Gastroesophageal sphincter (tissue), 4 donors: ENCODE data around the gene NUCB1. TPM values are rescaled to one million over a fixed set of nuclear protein-coding genes. Genes with fewer than 3 reads are reported as not detected.
"Not testable (repeated sequence)": the region's sequence is repeated elsewhere in the genome, so short reads cannot be mapped to it uniquely, and the experiment has no call there.

Experiments
- ATAC-seq: fragments of 150-250 bp; one replicate; pipeline ENCODE4 v1.9.1; 2016; ENCODE audit warnings: mild to moderate bottlenecking, moderate library complexity
- H3K27ac ChIP-seq, 4 donors: fragments of 200-600 bp; sonication (generic) in 3 of 4; 1 replicate in 3 of 4; 2 replicates in 1 of 4; pipeline ENCODE4 v1.5.1; 2016 to 2019
- H3K27me3 ChIP-seq: fragments of 200-600 bp; sonication (generic); one replicate; pipeline ENCODE4 v1.5.1; 2019
- H3K36me3 ChIP-seq, 2 donors: fragments of 200-600 bp; sonication (generic); one replicate each; pipeline ENCODE4 v1.5.1; 2019; ENCODE audit warnings: control low read depth in 1 of 2
- H3K4me1 ChIP-seq, 3 donors: fragments of 200-600 bp; sonication (generic); 1 replicate in 2 of 3; 2 replicates in 1 of 3; pipeline ENCODE4 v1.5.1; 2016 to 2019; ENCODE audit warnings: control low read depth in 2 of 3
- H3K4me3 ChIP-seq, 2 donors: fragments of 200-600 bp; sonication (generic); one replicate each; pipeline ENCODE4 v1.5.1; 2019; ENCODE audit warnings: mild to moderate bottlenecking in 1 of 2, moderate library complexity in 1 of 2
- H3K9me3 ChIP-seq, 3 donors: fragments of 200-600 bp; sonication (generic); one replicate each; pipeline ENCODE4 v1.5.1; 2017 to 2019; ENCODE audit warnings: control low read depth in 2 of 3
- EP300 ChIP-seq: sonication (generic); formaldehyde crosslinking; IDR thresholded peaks from one replicate; pipeline ENCODE4 v1.6.1; 2017; ENCODE audit warnings: antibody characterized with exemption, mild to moderate bottlenecking
- POLR2A ChIP-seq, 2 donors: fragments of 450-650 bp; IDR thresholded peaks; one replicate each; pipeline ENCODE4 v1.6.1; 2017; ENCODE audit warnings: antibody characterized with exemption in 2 of 2, mild to moderate bottlenecking in 2 of 2, moderate library complexity in 1 of 2
- POLR2AphosphoS5 ChIP-seq: sonication (generic); formaldehyde crosslinking; IDR thresholded peaks from one replicate; pipeline ENCODE4 v1.6.1; 2017; ENCODE audit warnings: antibody characterized with exemption
- WGBS, 2 donors: methylation state at CpG; one replicate each; pipeline ENCODE4 v1.1.5; 2018; ENCODE audit warnings: low coverage in 1 of 2; 5-methylcytosine and 5-hydroxymethylcytosine counted together
- total RNA-seq, 4 donors: library from RNA; depleted of rRNA; stranded (reverse); fragments of >200 nt; gene quantifications; one replicate each; pipeline ENCODE4 v1.1.0, GENCODE V29; 2016
- TF ChIP-seq, protein P1 (sequence below), 4 experiments: fragments of 200-600 bp in 2 of 4; fragments of 450-650 bp in 2 of 4; sonication (generic) in 1 of 4; IDR thresholded peaks; one replicate each; pipeline ENCODE4 v1.5.1; 2017 to 2019; ENCODE audit warnings: antibody characterized with exemption in 4 of 4, mild to moderate bottlenecking in 2 of 4, moderate library complexity in 2 of 4

NUCB1 gene
- total RNA-seq, 4 donors from 2014 or later = 188 to 326 (median 279) TPM

DNA sequence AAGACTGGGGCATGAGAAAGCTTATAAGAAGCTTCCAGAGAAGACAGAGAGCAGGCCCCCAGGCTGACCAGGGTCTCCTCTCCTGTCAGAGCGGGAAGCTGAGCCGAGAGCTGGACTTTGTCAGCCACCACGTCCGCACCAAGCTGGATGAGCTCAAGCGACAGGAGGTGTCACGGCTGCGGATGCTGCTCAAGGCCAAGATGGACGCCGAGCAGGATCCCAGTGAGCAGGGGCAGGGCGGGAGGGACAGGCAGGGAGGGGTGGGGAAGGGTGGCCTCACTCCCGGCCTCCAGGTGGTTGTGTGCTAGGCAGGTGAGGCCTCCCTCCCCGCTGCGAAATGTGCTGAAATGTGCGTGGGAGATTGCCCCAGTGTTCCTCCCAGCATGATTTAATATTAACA is 5.6 kb downstream of the NUCB1 start:
- no peak overlapping the region for H3K27ac ChIP-seq
- H3K9me3 ChIP-seq = no peaks in the 10 kb centered on the region
- H3K4me1 ChIP-seq = peaks cover 0 to 29% (median 20%) of the 10 kb centered on the region in 3 donors
- peaks cover 0 to 72% of the 10 kb centered on the region in 2 donors for H3K36me3 ChIP-seq
- H3K27me3 ChIP-seq = no peaks in the 10 kb centered on the region
- TF ChIP-seq EP300 = no peak
- no peak for TF ChIP-seq POLR2A (IDR thresholded peaks at IDR 0.05)
- TF ChIP-seq POLR2AphosphoS5 = no peak
- TF ChIP-seq, protein P1, sequence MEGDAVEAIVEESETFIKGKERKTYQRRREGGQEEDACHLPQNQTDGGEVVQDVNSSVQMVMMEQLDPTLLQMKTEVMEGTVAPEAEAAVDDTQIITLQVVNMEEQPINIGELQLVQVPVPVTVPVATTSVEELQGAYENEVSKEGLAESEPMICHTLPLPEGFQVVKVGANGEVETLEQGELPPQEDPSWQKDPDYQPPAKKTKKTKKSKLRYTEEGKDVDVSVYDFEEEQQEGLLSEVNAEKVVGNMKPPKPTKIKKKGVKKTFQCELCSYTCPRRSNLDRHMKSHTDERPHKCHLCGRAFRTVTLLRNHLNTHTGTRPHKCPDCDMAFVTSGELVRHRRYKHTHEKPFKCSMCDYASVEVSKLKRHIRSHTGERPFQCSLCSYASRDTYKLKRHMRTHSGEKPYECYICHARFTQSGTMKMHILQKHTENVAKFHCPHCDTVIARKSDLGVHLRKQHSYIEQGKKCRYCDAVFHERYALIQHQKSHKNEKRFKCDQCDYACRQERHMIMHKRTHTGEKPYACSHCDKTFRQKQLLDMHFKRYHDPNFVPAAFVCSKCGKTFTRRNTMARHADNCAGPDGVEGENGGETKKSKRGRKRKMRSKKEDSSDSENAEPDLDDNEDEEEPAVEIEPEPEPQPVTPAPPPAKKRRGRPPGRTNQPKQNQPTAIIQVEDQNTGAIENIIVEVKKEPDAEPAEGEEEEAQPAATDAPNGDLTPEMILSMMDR (IDR thresholded peaks at IDR 0.05) = no peak
- H3K4me3 ChIP-seq = no peak overlapping the region
- WGBS, 2 donors = 97% methylated on average over 6 of the region's 14 CpGs; no CpG with 5 or more reads in 1 of the 2 donors
- ATAC-seq = no peak

DNA sequence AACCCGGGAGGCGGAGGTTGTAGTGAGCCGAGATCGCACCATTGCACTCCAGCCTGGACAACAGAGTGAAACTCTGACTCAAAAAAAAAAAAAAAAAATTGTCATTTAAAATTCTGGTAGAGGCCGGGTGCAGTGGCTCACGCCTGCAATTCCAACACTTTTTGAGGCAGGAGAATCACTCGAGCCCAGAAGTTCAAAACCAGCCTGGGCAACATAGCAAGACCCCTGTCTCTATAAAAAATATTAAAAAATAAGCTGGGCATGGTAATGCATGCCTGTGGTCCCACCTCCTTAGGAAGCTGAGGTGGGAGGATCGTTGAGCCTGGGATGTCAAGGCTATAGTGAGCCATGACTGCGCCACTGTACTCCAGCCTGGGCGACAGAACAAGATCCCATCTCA is 6.2 kb downstream of the NUCB1 start:
- no peak for ATAC-seq
- 94 to 100% methylated on average over 4 to 6 of the region's 10 CpGs for WGBS, 2 donors
- H3K9me3 ChIP-seq = no peaks in the 10 kb centered on the region

DNA sequence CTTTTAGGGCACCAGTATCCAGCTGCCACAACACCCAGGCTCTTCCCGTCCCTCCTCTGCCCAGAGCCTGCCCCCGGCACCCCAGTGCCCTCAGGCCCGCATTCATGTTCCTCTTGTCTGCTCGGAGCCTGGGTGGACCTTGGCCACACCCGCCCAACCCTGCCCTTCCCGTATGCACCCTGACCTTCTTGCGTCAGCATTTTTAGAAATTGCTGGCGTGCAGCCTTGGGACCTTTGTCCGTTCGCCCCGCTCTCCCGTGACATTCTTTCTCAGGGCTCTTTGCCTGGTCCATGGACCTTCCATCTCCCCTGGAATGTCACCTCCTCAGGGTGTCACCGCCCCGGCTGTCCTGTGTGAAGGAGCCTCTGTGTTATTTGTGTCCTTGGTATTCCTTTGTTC is 7.6 kb downstream of the NUCB1 start:
- whole genome bisulfite sequencing, 2 donors = 84 to 100% methylated on average over 2 to 12 of the region's 14 CpGs
- ATAC-seq = peak; percentile 34
- peaks cover 0 to 89% of the 10 kb centered on the region in 2 donors for H3K36me3 ChIP-seq
- no peaks in the 10 kb centered on the region for H3K9me3 ChIP-seq
- no peak overlapping the region for H3K4me3 ChIP-seq
- peak overlapping the region in 3 of 4 donors; percentile 51 to 62 (median 56) for H3K27ac ChIP-seq
- TF ChIP-seq POLR2A (IDR thresholded peaks at IDR 0.05) = no peak
- H3K27me3 ChIP-seq = no peaks in the 10 kb centered on the region
- peaks cover 0 to 9% (median 3%) of the 10 kb centered on the region in 3 donors for H3K4me1 ChIP-seq

More for the DNA sequence above, 6.2 kb downstream of the NUCB1 start:
- H3K36me3 ChIP-seq = peaks cover 0 to 79% of the 10 kb centered on the region in 2 donors
- no peak overlapping the region for H3K4me3 ChIP-seq
- peaks cover 0 to 22% (median 14%) of the 10 kb centered on the region in 3 donors for H3K4me1 ChIP-seq
- TF ChIP-seq, protein P1 (IDR thresholded peaks at IDR 0.05) = no peak
- TF ChIP-seq POLR2A (IDR thresholded peaks at IDR 0.05) = no peak
- no peaks in the 10 kb centered on the region for H3K27me3 ChIP-seq
- H3K27ac ChIP-seq = no peak overlapping the region

DNA sequence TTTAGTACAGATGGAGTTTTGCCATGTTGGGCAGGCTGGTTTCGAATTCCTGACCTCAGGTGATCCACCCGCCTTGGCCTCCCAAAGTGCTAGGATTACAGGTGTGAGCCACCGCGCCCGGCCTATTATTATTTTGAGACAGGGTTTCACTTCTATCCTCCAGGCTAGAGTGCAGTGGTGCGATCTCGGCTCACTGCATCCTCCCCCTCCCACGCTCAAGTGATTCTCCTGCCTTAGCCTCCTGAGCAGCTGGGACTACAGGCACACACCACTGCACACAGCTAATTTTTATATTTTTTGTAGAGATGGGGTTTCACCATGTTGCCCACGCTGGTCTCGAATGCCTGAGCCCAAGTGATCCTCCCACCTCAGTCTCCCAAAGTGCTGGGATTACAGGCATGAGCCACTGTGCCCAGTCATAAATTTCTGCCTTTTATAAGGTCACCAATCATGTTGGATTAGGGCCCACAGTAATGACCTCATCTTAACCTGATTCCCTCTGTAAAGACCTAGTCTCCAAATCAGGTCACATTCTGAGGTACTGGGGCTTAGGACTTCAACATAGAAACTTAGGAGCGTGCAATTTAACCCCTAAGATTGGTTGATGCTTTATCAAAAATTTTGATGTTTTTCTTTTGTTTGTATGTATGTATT is 9.4 kb downstream of the NUCB1 start:
- H3K36me3 ChIP-seq = peaks cover 0 to 99% of the 10 kb centered on the region in 2 donors
- WGBS, 2 donors = 97 to 100% methylated on average over 1 to 11 of the region's 11 CpGs
- not testable (repeated sequence) for H3K4me3 ChIP-seq, H3K27me3 ChIP-seq, H3K4me1 ChIP-seq, ATAC-seq, H3K9me3 ChIP-seq
- peak overlapping the region in 3 of 4 donors; percentile 8 to 35 (median 25) for H3K27ac ChIP-seq

DNA sequence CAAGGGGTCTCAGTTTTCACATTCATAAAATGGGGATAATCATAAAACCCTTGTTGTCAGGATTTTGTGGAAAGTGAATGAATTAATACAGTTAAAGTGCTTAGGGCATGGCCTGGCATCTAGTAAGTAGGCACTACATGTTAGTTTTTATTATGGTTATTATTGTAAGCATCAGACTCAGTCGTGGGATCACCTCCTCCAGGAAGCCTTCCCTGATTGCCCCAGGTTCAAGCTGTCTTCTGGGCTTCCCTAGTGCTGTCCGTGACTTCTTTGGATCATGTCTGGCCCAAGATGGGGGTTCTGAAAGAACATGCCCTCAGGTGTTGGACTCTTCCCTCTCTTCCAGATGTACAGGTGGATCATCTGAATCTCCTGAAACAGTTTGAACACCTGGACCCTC is 10.7 kb downstream of the NUCB1 start:
- TF ChIP-seq EP300 (no peak), POLR2AphosphoS5 (no peak), POLR2A (IDR thresholded peaks at IDR 0.05) (no peak)
- TF ChIP-seq, protein P1 (IDR thresholded peaks at IDR 0.05) = no peak
- Histone ChIP-seq H3K27ac (no peak overlapping the region), H3K36me3 (peaks cover 0 to 99% of the 10 kb centered on the region in 2 donors)

More for the DNA sequence above, 10.7 kb downstream of the NUCB1 start:
- Histone ChIP-seq H3K27me3 (no peaks in the 10 kb centered on the region), H3K9me3 (no peaks in the 10 kb centered on the region), H3K4me3 (no peak overlapping the region), H3K4me1 (no peaks in the 10 kb centered on the region)
- WGBS, 2 donors = 80 to 100% methylated on average over 1 of the region's 2 CpGs
- no peak for ATAC-seq
